ENCODE data around the gene FRMD4A.
A peak's percentile ranks its signal among the peaks of the same experiment; 100 is the strongest.

Gene FRMD4A

GRCh38 chr10:14004536-14004935, 326.2 kb downstream of the FRMD4A start:
- DNase-seq = no peak

GRCh38 chr10:14003517-14004184, 327.1 kb downstream of the FRMD4A start:
- DNase-seq = no peak

GRCh38 chr10:14001298-14002040, 329.3 kb downstream of the FRMD4A start:
- no peak for DNase-seq

DNA sequence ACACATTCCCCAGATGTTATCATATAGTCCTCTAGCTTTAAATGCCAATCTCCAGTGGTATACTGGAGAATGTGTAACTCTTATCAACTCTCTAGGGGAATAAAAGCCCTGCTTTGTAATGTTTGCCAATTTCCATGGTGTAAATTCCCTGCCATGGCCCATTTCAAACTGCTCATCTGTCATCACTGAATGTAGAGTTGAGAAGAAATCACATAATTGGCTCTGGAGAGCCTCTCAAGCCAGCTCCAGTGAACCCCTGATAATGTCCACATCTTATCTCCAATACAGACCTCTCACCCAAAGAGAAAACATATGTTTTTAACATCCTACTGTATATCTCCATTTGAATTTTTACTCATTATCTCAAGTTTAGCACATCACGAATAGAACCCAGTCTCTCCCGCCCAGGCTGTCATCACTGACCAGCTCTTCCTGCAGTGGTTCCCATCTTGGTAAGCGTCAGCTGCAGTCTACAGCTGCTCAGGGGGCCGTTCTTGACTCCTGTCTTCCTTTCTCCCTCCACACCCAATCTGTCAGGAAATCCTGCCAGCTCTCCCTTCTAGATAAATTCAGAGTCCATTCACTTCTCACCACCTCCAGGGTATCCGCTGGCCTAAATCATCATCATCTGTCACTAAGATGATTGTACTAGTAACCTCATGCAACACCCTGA, 332.4 kb downstream of the FRMD4A start:
- DNase-seq = no peak

DNA sequence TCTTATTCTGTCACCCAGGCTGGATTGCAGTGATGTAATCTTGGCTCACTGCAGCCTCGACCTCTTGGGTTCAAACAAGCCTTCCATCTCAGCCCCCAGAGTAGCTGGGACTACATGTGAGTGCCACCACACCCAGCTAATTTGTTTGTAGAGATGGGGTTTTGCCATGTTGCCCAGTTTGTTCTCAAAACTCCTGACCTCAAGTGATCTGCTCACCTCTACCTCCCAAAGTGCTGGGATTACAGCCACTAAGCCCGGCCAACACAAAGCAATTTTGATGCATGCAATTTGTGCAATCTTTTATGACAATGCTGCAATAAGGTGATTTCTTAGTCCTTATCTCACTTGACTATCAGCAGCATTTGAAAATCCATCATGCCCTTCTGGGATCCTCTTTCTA, 333.1 kb downstream of the FRMD4A start:
- DNase-seq = no peak

DNA sequence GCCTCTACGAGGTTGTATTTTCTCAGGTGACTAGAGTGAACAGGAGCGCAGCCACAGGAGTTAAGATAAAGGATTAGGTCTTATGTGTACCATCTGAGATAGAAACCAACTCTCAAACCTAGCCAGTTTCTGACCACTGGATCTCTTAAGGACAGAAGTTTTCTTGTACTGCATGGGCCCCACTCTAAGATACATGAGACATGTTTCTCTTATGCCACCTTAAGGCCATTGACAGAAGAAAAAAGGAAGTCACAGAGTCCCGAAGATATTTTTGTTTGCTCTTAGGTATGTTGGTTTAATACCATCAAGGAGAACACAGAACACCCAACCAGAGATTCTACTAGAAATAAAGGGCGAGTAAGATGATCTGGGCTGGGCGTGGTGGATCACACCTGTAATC, 335.8 kb downstream of the FRMD4A start:
- no peak for DNase-seq

- peak in 1 of 2 donors; percentile 22 for DNase-seq
These were observed 337.0 kb downstream of the FRMD4A start for GRCh38 chr10:13993673-13994089.

DNA sequence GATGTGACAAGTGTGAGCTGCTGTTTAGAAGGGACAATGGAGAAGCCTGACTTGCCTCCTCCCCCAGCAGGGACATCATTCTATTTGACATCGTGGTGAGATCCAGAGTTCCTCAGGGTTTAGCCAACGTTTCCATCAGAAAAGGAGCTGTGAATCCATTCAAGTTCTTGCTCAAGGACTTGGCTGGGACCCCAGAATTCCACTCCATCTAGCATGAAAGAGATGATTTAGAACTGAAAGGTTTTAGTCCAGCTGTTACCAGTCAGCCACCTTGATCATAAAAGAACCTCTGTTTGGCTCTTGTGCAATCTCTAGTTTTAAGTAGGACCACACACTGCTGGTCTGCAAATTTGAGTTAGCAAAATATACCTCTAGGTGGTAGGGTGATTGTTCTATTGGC, 337.6 kb downstream of the FRMD4A start:
- no peak for DNase-seq

DNA sequence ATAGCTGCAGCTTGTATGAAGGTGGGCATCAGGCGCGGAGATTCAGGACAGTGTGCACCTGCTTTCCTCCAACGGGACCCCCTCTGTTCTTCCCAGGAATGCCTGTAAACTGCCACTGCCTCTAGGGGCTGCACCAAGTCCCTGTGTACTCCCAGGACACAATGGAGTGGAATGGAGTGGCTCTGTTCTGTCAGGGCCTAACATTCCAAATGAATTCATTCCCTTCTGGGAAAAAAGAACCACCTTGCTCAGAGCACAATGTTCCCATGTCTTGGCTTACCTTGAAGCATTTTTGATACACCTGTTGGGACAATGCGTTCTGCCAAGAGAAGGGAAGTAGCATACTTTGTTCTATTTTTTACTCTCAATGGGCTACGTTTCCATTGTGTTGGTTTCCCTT, 339.4 kb downstream of the FRMD4A start:
- no peak for DNase-seq

- DNase-seq = no peak
These were observed 339.8 kb downstream of the FRMD4A start for GRCh38 chr10:13990946-13991345.

- DNase-seq = no peak
These were observed 340.3 kb downstream of the FRMD4A start for GRCh38 chr10:13990392-13990805.

- DNase-seq = no peak
These were observed 341.1 kb downstream of the FRMD4A start for GRCh38 chr10:13989616-13990015.

- no peak for DNase-seq
These were observed 343.3 kb downstream of the FRMD4A start for GRCh38 chr10:13987446-13987845.

- no peak for DNase-seq
These were observed 346.0 kb downstream of the FRMD4A start for GRCh38 chr10:13984647-13985155.

DNA sequence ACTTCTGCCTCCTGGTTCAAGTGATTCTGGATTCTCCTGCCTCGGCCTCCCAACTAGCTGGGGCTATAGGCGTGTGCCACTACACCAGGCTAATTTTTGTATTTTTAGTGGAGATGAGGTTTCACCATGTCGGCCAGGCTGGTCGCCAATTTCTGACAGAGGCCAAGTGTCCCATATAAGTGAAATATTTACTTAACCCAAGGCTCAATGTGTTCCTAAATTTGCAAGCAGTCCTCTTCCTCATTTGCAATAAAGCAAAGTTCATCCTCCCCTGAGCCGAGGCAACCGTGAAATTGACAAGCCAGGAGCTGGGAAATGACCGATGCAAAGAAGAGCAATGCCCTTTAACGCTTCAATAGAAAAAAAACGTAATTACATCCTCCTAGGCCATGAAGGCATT, 347.7 kb downstream of the FRMD4A start:
- no peak for DNase-seq

- no peak for DNase-seq
These were observed 352.1 kb downstream of the FRMD4A start for GRCh38 chr10:13978533-13979115.

- no peak for DNase-seq
These were observed 352.7 kb downstream of the FRMD4A start for GRCh38 chr10:13977861-13978532.

GRCh38 chr10:13973742-13974141, 357.0 kb downstream of the FRMD4A start:
- DNase-seq = no peak

DNA sequence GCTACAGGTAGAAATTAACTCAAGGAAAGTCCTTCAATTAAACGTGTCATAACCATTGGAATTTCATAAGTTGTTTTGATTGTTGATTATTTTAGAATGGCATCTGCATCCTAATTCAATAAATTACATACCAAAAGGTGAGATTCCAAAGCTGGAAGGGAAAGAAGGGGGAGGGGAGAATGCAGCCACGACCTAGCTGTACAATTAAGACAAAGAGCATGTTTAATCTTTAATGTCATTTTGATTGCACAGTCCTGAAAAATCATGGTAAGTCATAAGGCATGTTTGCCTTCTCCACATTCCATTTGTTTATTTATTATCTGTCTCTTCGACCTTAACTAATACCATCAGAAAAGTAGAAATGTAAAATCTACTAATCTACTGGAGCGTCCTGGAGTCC, 358.1 kb downstream of the FRMD4A start:
- DNase-seq = no peak

DNA sequence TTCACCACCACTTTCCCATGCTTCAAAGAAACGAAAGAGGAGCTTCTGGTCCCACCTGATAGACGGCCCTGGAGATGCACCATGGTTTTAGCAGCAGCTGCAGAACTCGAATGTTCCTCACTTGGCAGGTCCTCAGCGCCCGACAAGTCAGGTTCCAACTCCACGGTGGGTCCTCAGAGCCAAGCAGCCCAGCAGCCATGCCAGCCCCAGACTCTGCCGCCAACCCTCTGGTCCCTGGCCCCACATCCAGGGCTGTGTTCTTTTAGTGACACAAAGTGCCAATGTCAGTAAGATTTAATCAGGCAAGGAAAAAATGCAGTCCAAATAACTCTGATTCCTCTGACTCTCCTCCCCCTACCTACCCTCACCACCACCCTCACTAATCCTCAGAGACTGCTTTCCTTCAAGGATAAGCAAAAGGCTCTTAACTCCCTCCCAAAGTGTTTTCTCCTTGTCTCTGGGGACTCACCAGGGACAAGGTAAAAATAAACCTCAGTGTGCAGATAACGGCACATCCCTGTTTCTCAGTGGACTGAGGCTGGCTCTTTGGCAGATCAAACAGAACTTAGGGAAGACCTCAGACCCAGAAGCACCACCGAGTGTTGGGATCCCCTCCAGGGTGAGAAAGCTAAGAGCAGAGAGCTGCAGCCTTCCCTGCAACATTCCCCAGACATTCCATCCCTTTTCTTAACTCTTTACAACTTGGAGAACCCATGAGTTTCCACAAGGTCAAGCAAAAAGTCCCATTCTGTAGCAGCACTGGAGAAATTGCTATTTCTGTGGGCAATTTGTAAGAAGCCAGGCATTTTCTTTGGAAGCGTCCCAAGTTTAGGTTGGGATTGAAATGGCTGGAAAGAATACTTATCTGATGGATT, 358.9 kb downstream of the FRMD4A start:
- DNase-seq = no peak

GRCh38 chr10:13970957-13971353, 359.8 kb downstream of the FRMD4A start:
- no peak for DNase-seq
